ENCODE data around the gene CFAP57.

CFAP57 gene

GRCh38 chr1:43288785-43289706 lies 116.9 kb downstream of the CFAP57 start:
- H3K4me3 ChIP-seq (ENCODE audit: low read length): no peak overlapping the region
- H3K27me3 ChIP-seq (ENCODE audit: control insufficient read depth, insufficient read depth, low read length): peaks cover 6% of the 10 kb centered on the region
- no peaks in the 10 kb centered on the region for H3K36me3 ChIP-seq (ENCODE audit: control insufficient read depth, insufficient read depth, low read length)
- no peaks in the 10 kb centered on the region for H3K9me3 ChIP-seq (ENCODE audit: control insufficient read depth, low read length)
- no peak overlapping the region for H3K9ac ChIP-seq (ENCODE audit: low read length)
- peaks cover 40% of the 10 kb centered on the region for H3K4me1 ChIP-seq (ENCODE audit: control insufficient read depth, insufficient read depth, low read length)

DNA sequence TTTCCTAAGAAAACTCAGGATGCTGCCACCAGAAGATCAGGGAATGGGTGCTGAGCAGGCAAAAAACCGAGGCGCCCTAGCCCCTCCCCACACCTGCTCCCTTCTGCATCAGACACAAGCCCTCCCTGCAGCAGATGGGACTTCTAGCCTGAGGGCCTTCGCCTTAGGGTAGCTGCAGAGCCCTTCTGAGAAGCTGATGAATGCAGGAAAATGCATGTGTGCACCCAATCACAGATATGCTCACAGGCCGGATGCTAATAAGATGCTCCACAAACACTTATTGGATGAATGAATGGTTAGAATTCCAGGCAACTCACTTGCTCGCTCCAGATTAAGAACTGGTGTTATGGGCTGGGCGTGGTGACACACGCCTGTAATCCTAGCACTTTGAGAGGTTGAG lies 120.1 kb downstream of the CFAP57 start:
- no peaks in the 10 kb centered on the region for H3K36me3 ChIP-seq (ENCODE audit: control insufficient read depth, insufficient read depth, low read length)
- peaks cover 38% of the 10 kb centered on the region for H3K4me1 ChIP-seq (ENCODE audit: control insufficient read depth, insufficient read depth, low read length)
- no peak overlapping the region for H3K4me3 ChIP-seq (ENCODE audit: low read length)
- no peaks in the 10 kb centered on the region for H3K9me3 ChIP-seq (ENCODE audit: control insufficient read depth, low read length)
- no peaks in the 10 kb centered on the region for H3K27me3 ChIP-seq (ENCODE audit: control insufficient read depth, insufficient read depth, low read length)
- no peak overlapping the region for H3K9ac ChIP-seq (ENCODE audit: low read length)

- Histone ChIP-seq H3K9me3 (ENCODE audit: control insufficient read depth, low read length) (no peaks in the 10 kb centered on the region), H3K27me3 (ENCODE audit: control insufficient read depth, insufficient read depth, low read length) (no peaks in the 10 kb centered on the region), H3K4me3 (ENCODE audit: low read length) (no peak overlapping the region), H3K9ac (ENCODE audit: low read length) (no peak overlapping the region), H3K36me3 (ENCODE audit: control insufficient read depth, insufficient read depth, low read length) (no peaks in the 10 kb centered on the region), H3K4me1 (ENCODE audit: control insufficient read depth, insufficient read depth, low read length) (peaks cover 38% of the 10 kb centered on the region)
These were observed 120.5 kb downstream of the CFAP57 start for GRCh38 chr1:43292679-43293078.

- no peaks in the 10 kb centered on the region for H3K27me3 ChIP-seq (ENCODE audit: control insufficient read depth, insufficient read depth, low read length)
- H3K4me3 ChIP-seq (ENCODE audit: low read length): no peak overlapping the region
- no peaks in the 10 kb centered on the region for H3K36me3 ChIP-seq (ENCODE audit: control insufficient read depth, insufficient read depth, low read length)
- H3K4me1 ChIP-seq (ENCODE audit: control insufficient read depth, insufficient read depth, low read length): peaks cover 38% of the 10 kb centered on the region
- H3K9ac ChIP-seq (ENCODE audit: low read length): no peak overlapping the region
- no peaks in the 10 kb centered on the region for H3K9me3 ChIP-seq (ENCODE audit: control insufficient read depth, low read length)
These were observed 121.0 kb downstream of the CFAP57 start for GRCh38 chr1:43293176-43293575.

DNA sequence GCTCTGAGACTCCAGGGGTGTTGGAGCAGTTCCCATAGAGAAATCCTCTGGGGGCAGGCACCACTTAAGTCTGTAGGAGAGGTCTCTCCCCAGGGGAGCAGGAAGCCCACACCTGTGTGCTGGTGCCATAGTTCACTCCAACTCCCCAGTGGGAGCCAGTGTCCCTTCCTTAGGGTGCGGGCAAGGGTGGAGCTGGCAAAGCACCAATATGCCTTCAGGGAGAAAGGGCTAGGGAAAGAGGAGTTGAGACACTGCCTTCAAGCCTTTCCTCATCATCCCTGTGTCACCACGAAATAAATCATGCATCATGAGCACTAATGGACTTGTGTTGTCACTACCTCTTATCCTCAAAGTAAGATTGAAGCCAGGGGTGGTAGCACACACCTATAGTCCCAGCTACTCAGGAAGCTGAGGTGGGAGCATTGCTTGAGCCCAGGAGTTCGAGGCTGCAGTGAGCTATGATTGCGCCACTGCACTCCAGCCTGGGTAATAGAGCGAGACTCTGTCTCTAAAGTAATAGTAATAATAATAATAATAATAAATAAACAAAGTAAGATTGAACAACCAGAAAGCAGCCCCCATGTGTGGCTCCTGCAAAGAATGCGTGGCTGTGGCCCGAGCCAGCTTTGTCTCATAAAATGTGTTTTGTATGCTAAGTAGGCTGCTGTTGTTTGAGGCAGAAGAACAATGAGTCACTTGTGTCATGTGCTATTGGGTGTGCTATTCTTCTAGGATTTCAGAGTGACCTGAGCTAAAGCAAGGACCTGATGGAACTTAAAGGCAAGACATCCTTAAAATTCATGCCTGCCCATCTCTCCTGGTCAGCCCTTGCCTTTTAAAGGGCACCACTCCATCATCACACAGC lies 122.0 kb downstream of the CFAP57 start:
- Histone ChIP-seq H3K4me1 (ENCODE audit: control insufficient read depth, insufficient read depth, low read length) (peaks cover 30% of the 10 kb centered on the region), H3K27me3 (ENCODE audit: control insufficient read depth, insufficient read depth, low read length) (no peaks in the 10 kb centered on the region), H3K4me3 (ENCODE audit: low read length) (no peak overlapping the region), H3K36me3 (ENCODE audit: control insufficient read depth, insufficient read depth, low read length) (no peaks in the 10 kb centered on the region), H3K9me3 (ENCODE audit: control insufficient read depth, low read length) (no peaks in the 10 kb centered on the region), H3K9ac (ENCODE audit: low read length) (no peak overlapping the region)

- Histone ChIP-seq H3K4me3 (ENCODE audit: low read length) (no peak overlapping the region), H3K4me1 (ENCODE audit: control insufficient read depth, insufficient read depth, low read length) (peaks cover 28% of the 10 kb centered on the region), H3K9ac (ENCODE audit: low read length) (no peak overlapping the region), H3K27me3 (ENCODE audit: control insufficient read depth, insufficient read depth, low read length) (no peaks in the 10 kb centered on the region), H3K9me3 (ENCODE audit: control insufficient read depth, low read length) (no peaks in the 10 kb centered on the region), H3K36me3 (ENCODE audit: control insufficient read depth, insufficient read depth, low read length) (no peaks in the 10 kb centered on the region)
These were observed 122.6 kb downstream of the CFAP57 start for GRCh38 chr1:43294761-43295160.

DNA sequence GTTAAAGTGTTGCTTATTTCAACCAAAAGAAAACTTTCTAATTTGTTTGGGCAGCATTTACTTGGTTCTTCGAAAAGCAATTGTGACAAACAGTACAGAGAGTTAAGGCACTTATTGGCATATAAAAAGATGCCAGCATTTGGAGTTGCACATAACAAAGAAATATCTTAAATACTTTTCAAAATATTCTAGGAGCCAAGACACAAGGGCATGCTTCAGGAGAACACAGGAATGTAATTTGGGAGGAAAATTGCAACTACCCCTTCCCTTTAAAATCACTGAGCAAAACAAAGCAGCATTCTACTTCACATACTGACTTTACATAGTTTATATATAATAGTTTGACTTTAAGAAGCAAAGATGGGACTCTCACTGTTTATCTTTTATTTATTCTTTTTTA lies 124.1 kb downstream of the CFAP57 start:
- Histone ChIP-seq H3K9me3 (ENCODE audit: control insufficient read depth, low read length) (no peaks in the 10 kb centered on the region), H3K4me1 (ENCODE audit: control insufficient read depth, insufficient read depth, low read length) (peaks cover 22% of the 10 kb centered on the region), H3K27me3 (ENCODE audit: control insufficient read depth, insufficient read depth, low read length) (no peaks in the 10 kb centered on the region), H3K4me3 (ENCODE audit: low read length) (no peak overlapping the region), H3K9ac (ENCODE audit: low read length) (no peak overlapping the region), H3K36me3 (ENCODE audit: control insufficient read depth, insufficient read depth, low read length) (no peaks in the 10 kb centered on the region)

GRCh38 chr1:43298055-43298454 lies 125.9 kb downstream of the CFAP57 start:
- no peaks in the 10 kb centered on the region for H3K9me3 ChIP-seq (ENCODE audit: control insufficient read depth, low read length)
- no peak overlapping the region for H3K9ac ChIP-seq (ENCODE audit: low read length)
- no peaks in the 10 kb centered on the region for H3K27me3 ChIP-seq (ENCODE audit: control insufficient read depth, insufficient read depth, low read length)
- no peaks in the 10 kb centered on the region for H3K36me3 ChIP-seq (ENCODE audit: control insufficient read depth, insufficient read depth, low read length)
- H3K4me1 ChIP-seq (ENCODE audit: control insufficient read depth, insufficient read depth, low read length): peaks cover 28% of the 10 kb centered on the region
- no peak overlapping the region for H3K4me3 ChIP-seq (ENCODE audit: low read length)

- Histone ChIP-seq H3K36me3 (ENCODE audit: control insufficient read depth, insufficient read depth, low read length) (no peaks in the 10 kb centered on the region), H3K4me1 (ENCODE audit: control insufficient read depth, insufficient read depth, low read length) (peaks cover 30% of the 10 kb centered on the region), H3K4me3 (ENCODE audit: low read length) (no peak overlapping the region), H3K27me3 (ENCODE audit: control insufficient read depth, insufficient read depth, low read length) (no peaks in the 10 kb centered on the region), H3K9ac (ENCODE audit: low read length) (no peak overlapping the region), H3K9me3 (ENCODE audit: control insufficient read depth, low read length) (no peaks in the 10 kb centered on the region)
These were observed 127.0 kb downstream of the CFAP57 start for GRCh38 chr1:43299101-43299500.

DNA sequence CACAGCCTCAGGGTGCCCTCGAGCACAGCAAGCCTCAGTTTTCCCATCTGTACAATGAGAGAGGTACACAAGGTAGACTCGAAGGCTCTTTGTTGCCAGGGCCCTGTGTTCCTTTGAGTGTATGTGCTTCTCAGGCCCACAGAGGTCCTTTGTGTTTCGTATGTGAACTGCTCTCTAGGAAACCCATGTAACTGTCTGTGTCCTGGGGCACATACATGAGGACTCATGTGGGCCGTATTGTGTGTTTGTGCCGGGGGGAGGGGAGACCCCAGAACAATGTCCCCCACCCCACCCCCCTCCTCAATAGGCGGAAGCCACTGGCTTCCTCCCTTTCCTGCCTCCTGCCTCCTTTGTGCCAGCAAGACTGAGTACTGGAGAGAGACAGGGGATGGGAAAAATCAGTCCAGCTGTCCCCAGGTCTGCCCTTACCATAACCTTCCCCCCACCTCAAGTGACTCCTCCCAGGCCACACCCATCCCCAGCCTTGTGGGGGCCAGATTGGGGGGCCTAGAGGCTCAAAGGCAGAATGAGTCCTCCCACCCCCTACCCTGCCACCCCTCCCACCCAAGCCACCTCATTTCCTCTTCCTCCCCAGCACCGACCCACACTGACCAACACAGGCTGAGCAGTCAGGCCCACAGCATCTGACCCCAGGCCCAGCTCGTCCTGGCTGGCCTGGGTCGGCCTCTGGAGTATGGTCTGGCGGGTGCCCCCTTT lies 128.4 kb downstream of the CFAP57 start, which contains the start of gene TIE1:
TSS of gene TIE1 (plus strand) at position 605 of the 717 bp plus-strand sequence. CDS start at position 695, 90 bp downstream.
- no peak within 1 kb of the TSS for H3K4me3 ChIP-seq (ENCODE audit: low read length)
- H3K27me3 ChIP-seq (ENCODE audit: control insufficient read depth, insufficient read depth, low read length): no peaks in the 10 kb centered on the region
- no peaks in the 10 kb centered on the region for H3K36me3 ChIP-seq (ENCODE audit: control insufficient read depth, insufficient read depth, low read length)
- no peaks in the 10 kb centered on the region for H3K9me3 ChIP-seq (ENCODE audit: control insufficient read depth, low read length)
- no peak within 1 kb of the TSS for H3K9ac ChIP-seq (ENCODE audit: low read length)
- H3K4me1 ChIP-seq (ENCODE audit: control insufficient read depth, insufficient read depth, low read length): peaks cover 23% of the 10 kb centered on the region

DNA sequence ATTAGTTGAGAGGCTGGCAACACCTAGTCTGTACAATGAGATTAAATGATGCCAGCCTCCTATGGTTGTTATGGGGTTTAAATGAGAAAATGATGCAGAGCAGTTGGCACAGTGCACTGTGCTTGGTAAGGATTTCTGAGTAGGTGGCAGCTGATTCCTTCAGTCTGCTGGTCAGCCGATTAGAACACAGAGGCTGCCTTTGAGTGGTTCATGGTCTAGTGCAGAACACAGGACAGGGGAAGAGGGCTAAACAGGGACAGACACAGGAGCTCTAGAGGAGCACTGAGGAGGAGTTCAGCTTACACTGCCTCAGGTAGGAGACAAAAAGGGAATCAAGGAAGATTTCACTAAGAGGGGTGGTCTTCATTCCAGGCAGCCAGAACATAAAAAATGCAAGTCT lies 130.1 kb downstream of the CFAP57 start:
- Histone ChIP-seq H3K9me3 (ENCODE audit: control insufficient read depth, low read length) (no peaks in the 10 kb centered on the region), H3K36me3 (ENCODE audit: control insufficient read depth, insufficient read depth, low read length) (no peaks in the 10 kb centered on the region), H3K4me1 (ENCODE audit: control insufficient read depth, insufficient read depth, low read length) (peaks cover 34% of the 10 kb centered on the region), H3K9ac (ENCODE audit: low read length) (no peak overlapping the region), H3K27me3 (ENCODE audit: control insufficient read depth, insufficient read depth, low read length) (no peaks in the 10 kb centered on the region), H3K4me3 (ENCODE audit: low read length) (no peak overlapping the region)

All from mucosa of stomach (tissue), 1 donor.